Measurements from ENCODE around the gene BBS10. TPM values are rescaled to one million over a fixed set of nuclear protein-coding genes. Genes with fewer than 3 reads are reported as not detected.

The BBS10 gene
- total RNA-seq, 1 donor from 2014 or later, result 6.5 TPM

DNA sequence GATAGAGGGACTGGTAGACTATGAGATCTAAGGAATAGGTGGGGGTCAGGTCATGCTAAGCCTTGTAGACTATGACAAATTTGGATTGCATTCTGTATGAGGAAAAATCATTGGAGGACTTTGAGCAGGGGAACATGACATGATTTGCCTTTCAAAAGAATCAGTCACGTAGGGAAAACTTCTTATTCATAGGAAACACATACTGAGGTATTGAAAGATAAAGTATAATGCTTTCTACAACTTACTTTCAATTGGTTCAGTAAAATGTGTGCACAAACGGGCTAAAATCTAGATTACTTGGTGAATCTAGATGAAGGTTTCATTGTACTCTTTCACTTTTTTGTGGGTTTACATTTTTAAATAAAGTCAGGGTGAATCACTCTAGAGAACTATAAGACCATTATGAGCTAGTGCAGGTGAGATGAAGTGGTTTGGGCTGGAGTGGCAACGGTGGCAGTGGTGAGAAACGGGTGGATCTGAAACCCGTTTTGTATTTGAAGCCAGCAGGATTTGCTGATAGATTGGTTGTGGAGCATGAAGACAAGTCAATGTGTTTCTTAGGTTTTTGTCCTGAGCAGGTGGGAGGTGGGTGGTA, 6.7 kb downstream of the BBS10 start:
- peaks cover 3% of the 10 kb centered on the region for H3K36me3 Mint-ChIP-seq (ENCODE audit: low read depth, unreplicated experiment)
- no peaks in the 10 kb centered on the region for H3K9me3 Mint-ChIP-seq (ENCODE audit: unreplicated experiment)
- H3K4me1 Mint-ChIP-seq (ENCODE audit: unreplicated experiment), result no peaks in the 10 kb centered on the region
- DNase-seq (ENCODE audit: low spot score), result no peak
- TF ChIP-seq, protein P1, sequence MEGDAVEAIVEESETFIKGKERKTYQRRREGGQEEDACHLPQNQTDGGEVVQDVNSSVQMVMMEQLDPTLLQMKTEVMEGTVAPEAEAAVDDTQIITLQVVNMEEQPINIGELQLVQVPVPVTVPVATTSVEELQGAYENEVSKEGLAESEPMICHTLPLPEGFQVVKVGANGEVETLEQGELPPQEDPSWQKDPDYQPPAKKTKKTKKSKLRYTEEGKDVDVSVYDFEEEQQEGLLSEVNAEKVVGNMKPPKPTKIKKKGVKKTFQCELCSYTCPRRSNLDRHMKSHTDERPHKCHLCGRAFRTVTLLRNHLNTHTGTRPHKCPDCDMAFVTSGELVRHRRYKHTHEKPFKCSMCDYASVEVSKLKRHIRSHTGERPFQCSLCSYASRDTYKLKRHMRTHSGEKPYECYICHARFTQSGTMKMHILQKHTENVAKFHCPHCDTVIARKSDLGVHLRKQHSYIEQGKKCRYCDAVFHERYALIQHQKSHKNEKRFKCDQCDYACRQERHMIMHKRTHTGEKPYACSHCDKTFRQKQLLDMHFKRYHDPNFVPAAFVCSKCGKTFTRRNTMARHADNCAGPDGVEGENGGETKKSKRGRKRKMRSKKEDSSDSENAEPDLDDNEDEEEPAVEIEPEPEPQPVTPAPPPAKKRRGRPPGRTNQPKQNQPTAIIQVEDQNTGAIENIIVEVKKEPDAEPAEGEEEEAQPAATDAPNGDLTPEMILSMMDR (IDR thresholded peaks at IDR 0.05; ENCODE audit: unreplicated experiment), result no peak
- no peaks in the 10 kb centered on the region for H3K27me3 Mint-ChIP-seq (ENCODE audit: unreplicated experiment)
- no peak overlapping the region for H3K4me3 Mint-ChIP-seq (ENCODE audit: unreplicated experiment)
- H3K27ac Mint-ChIP-seq (ENCODE audit: unreplicated experiment), result no peak overlapping the region

DNA sequence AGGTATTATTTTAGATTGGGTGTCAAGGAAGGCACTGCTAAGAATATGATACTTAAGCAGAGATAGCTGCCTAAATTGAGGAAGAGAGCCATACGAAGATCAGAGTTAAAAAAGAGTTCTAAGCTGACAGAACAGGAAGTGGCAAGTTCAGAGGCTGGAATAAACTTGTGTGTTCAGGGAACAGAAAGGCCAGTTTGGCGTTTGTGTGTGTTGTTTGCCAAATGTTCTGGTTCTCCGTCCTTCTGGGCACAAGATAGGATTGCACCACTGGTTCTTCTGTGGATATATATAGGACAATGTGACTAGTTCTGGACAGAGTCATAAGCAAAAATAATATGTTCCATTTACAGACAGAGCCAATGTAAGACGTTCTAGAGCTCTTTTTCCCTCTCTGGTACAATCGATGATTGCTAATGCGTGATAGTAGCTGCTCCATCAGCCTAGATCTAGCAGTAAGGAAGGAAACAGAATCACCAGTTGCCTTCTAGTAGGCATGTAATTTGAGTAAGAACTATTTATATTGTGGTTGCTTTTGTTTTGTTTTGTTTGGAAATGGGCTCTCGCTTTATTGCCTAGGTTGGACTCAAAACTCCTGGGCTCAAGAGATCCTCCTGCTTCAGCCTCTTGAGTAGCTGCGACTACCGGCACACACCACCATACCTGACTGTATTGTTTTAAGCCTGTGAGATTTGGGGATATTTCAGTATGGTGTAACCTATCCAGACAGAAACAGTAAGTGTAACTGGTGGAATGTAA, 7.4 kb downstream of the BBS10 start:
- DNase-seq (ENCODE audit: low spot score), result no peak
- Mint-ChIP-seq H3K4me1 (ENCODE audit: unreplicated experiment) (no peaks in the 10 kb centered on the region), H3K27ac (ENCODE audit: unreplicated experiment) (no peak overlapping the region), H3K4me3 (ENCODE audit: unreplicated experiment) (no peak overlapping the region), H3K9me3 (ENCODE audit: unreplicated experiment) (no peaks in the 10 kb centered on the region), H3K27me3 (ENCODE audit: unreplicated experiment) (no peaks in the 10 kb centered on the region), H3K36me3 (ENCODE audit: low read depth, unreplicated experiment) (no peaks in the 10 kb centered on the region)
- TF ChIP-seq, protein P1 (IDR thresholded peaks at IDR 0.05; ENCODE audit: unreplicated experiment), result no peak

DNA sequence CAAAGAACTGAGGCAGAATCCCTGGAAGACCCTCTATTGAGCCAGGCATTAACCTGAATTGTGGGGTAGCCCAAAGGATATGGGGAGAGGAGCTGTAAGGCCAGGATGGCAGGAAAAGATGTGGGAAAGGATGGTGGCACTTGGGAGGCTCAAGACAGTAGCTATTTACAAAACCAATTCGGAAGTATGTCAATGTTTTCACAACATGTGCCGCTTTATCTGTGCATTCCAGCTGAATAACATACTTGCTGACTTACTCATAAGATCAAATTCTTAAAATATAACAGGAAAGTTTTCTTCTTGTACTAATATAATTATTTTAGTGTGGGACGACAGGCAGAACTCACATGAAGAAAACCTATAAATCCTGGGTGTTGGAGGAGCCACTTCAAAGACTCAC, 10.6 kb downstream of the BBS10 start:
- no peak overlapping the region for H3K4me3 Mint-ChIP-seq (ENCODE audit: unreplicated experiment)
- TF ChIP-seq, protein P1 (IDR thresholded peaks at IDR 0.05; ENCODE audit: unreplicated experiment), result no peak
- no peaks in the 10 kb centered on the region for H3K4me1 Mint-ChIP-seq (ENCODE audit: unreplicated experiment)
- H3K27ac Mint-ChIP-seq (ENCODE audit: unreplicated experiment), result no peak overlapping the region
- no peak for DNase-seq (ENCODE audit: low spot score)
- no peaks in the 10 kb centered on the region for H3K27me3 Mint-ChIP-seq (ENCODE audit: unreplicated experiment)
- H3K9me3 Mint-ChIP-seq (ENCODE audit: unreplicated experiment), result no peaks in the 10 kb centered on the region
- no peaks in the 10 kb centered on the region for H3K36me3 Mint-ChIP-seq (ENCODE audit: low read depth, unreplicated experiment)

DNA sequence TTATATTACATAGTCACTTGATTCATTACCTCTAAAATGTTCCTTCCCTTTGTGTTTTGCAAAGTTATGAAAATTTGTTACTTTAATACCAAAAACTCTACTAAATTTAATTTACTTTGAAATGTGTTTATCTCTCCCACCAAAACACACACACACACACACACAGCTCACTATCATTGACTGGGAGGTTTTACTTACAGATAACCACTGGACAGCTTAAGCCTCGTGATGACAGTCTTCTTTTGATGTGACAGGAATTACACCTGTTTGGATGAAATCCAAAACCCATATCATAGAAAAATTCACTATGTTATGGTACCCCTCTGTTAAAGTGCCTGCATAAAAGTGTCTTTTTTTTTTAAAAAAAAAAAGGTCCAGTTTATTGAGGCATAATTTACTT, 15.6 kb downstream of the BBS10 start:
- Mint-ChIP-seq H3K4me1 (ENCODE audit: unreplicated experiment) (no peaks in the 10 kb centered on the region), H3K4me3 (ENCODE audit: unreplicated experiment) (no peak overlapping the region), H3K36me3 (ENCODE audit: low read depth, unreplicated experiment) (no peaks in the 10 kb centered on the region), H3K9me3 (ENCODE audit: unreplicated experiment) (no peaks in the 10 kb centered on the region), H3K27me3 (ENCODE audit: unreplicated experiment) (peaks cover 3% of the 10 kb centered on the region), H3K27ac (ENCODE audit: unreplicated experiment) (no peak overlapping the region)
- no peak for DNase-seq (ENCODE audit: low spot score)
- TF ChIP-seq, protein P1 (IDR thresholded peaks at IDR 0.05; ENCODE audit: unreplicated experiment), result no peak

DNA sequence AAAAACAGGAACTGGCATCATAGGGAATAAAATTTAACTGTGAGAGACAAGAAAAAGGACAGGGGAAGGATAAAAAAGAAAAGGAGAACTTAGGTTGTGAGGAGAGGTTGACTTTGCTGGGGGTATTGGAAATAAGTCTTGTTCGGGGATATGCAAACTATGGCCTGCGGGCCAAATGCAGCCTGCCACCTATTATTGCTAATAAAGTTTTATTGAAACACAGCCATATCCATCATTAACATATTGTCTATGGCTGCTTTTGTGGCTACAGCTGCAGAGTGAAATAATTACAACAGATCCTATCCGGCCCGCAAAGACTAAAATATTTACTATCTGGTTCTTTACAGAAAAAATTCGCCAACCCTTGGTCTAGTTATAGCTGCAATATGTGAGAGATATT, 18.6 kb downstream of the BBS10 start:
- H3K9me3 Mint-ChIP-seq (ENCODE audit: unreplicated experiment), result peaks cover 5% of the 10 kb centered on the region
- TF ChIP-seq, protein P1 (IDR thresholded peaks at IDR 0.05; ENCODE audit: unreplicated experiment), result no peak
- no peak overlapping the region for H3K27ac Mint-ChIP-seq (ENCODE audit: unreplicated experiment)
- DNase-seq (ENCODE audit: low spot score), result no peak
- H3K36me3 Mint-ChIP-seq (ENCODE audit: low read depth, unreplicated experiment), result peaks cover 3% of the 10 kb centered on the region
- no peak overlapping the region for H3K4me3 Mint-ChIP-seq (ENCODE audit: unreplicated experiment)
- no peaks in the 10 kb centered on the region for H3K4me1 Mint-ChIP-seq (ENCODE audit: unreplicated experiment)
- peaks cover 7% of the 10 kb centered on the region for H3K27me3 Mint-ChIP-seq (ENCODE audit: unreplicated experiment)

All from endothelial cell (in vitro differentiated cells).